Right lung (tissue), 5 donors: ENCODE results near the gene SEC24A. TPM values are rescaled to one million over a fixed set of nuclear protein-coding genes. Genes with fewer than 3 reads are reported as not detected.
"Not testable (repeated sequence)": the region's sequence is repeated elsewhere in the genome, so short reads cannot be mapped to it uniquely, and the experiment has no call there.

ENCODE experiments used
- DNase-seq, 2 donors: peaks; one replicate each; pipeline ENCODE4 v3.0.0-alpha.2; 2013
- polyA plus RNA-seq, 5 donors: library from polyadenylated mRNA; unstranded; fragments of 120-200 nt; gene quantifications; one replicate each; pipeline versions ENCODE4 v1.2.1 to v1.2.3, GENCODE V29; 2013; ENCODE audit warnings: inconsistent platforms in 1 of 5, low replicate concordance in 1 of 5; ENCODE audit not compliant: insufficient read length in 5 of 5, insufficient read depth in 1 of 5

SEC24A gene
- polyA plus RNA-seq, 5 donors, result 15.7 to 23.7 (median 20.6) TPM

- no peak for DNase-seq
Observed at GRCh38 chr5:134741052-134741451, 92.5 kb downstream of the SEC24A start.

GRCh38 chr5:134742134-134742533 lies 93.5 kb downstream of the SEC24A start:
- no peak for DNase-seq

GRCh38 chr5:134749415-134749814 lies 100.8 kb downstream of the SEC24A start:
- no peak for DNase-seq

- no peak for DNase-seq
Observed at GRCh38 chr5:134758176-134758503, 109.6 kb downstream of the SEC24A start.

- peak; percentile 84 to 88 for DNase-seq
Observed at GRCh38 chr5:134758504-134759341, 110.1 kb downstream of the SEC24A start, which contains the start of gene DDX46. Gene DDX46, plus strand, starts transcription at chr5:134758779. Its CDS starts 160 bp downstream, at chr5:134758939.

GRCh38 chr5:134767528-134768291 lies 119.1 kb downstream of the SEC24A start:
- DNase-seq, result not testable (repeated sequence)

- DNase-seq, result no peak
Observed at GRCh38 chr5:134769206-134769605, 120.6 kb downstream of the SEC24A start.

GRCh38 chr5:134772461-134773125 lies 124.0 kb downstream of the SEC24A start:
- DNase-seq, result no peak

- no peak for DNase-seq
Observed at GRCh38 chr5:134777366-134777765, 128.8 kb downstream of the SEC24A start.

Other genes starting within 250 kb of the SEC24A start
- 10 to 100 TPM; 25.8 to 28.7 (median 26.3) TPM for gene CDKN2AIPNL, start 236.9 kb upstream of the SEC24A start, polyA plus RNA-seq
- gene JADE2, start 123.1 kb upstream of the SEC24A start, polyA plus RNA-seq, result 10 to 100 TPM; 13.5 to 18.8 (median 15.8) TPM
- 10 to 100 TPM; 27.1 to 31.9 (median 28.5) TPM for gene SAR1B, start 16.0 kb upstream of the SEC24A start, polyA plus RNA-seq
- 10 to 100 TPM; 59.9 to 77.5 (median 65.5) TPM for gene CAMLG, start 89.8 kb downstream of the SEC24A start, polyA plus RNA-seq
- gene DDX46, start 110.0 kb downstream of the SEC24A start, polyA plus RNA-seq, result 100 to 1,000 TPM in 1 of 5 donors, 10 to 100 TPM in 4; 56.6 to 104 (median 94.5) TPM
- 100 to 1,000 TPM in 1 of 5 donors, 10 to 100 TPM in 4; 64.3 to 109 (median 81.8) TPM for gene C5orf24, start 197.2 kb downstream of the SEC24A start, polyA plus RNA-seq
- 10 to 100 TPM; 72.2 to 77.9 (median 77.6) TPM for gene TXNDC15, start 225.6 kb downstream of the SEC24A start, polyA plus RNA-seq